ENCODE results near the gene C1S. TPM values are rescaled to one million over a fixed set of nuclear protein-coding genes. Genes with fewer than 3 reads are reported as not detected.
"Not testable (repeated sequence)": the region's sequence is repeated elsewhere in the genome, so short reads cannot be mapped to it uniquely, and the experiment has no call there.

Gene C1S
- total RNA-seq (100 to 1,000 TPM in 8 of 9 donors, 10 to 100 TPM in 1; 51.5 to 582 (median 295) TPM), polyA plus RNA-seq (100 to 1,000 TPM; 171 to 234 (median 229) TPM)
- long read RNA-seq, donor 1, partial matches to known transcripts = 44 of 53 reads
- long read RNA-seq, donor 1, other reads (novel, unspliced or antisense) = 0 of 53 reads
- long read RNA-seq, donor 2, transcript C1S-201 (12 exons, 2,972 nt) = major isoform, 7 of 28 reads
- long read RNA-seq, donor 2, partial matches to known transcripts = 19 of 28 reads
- long read RNA-seq, donor 2, other reads (novel, unspliced or antisense) = 0 of 28 reads
- long read RNA-seq, donor 3, transcript C1S-201 (12 exons, 2,972 nt) = major isoform, 8 of 29 reads
- long read RNA-seq, donor 3, partial matches to known transcripts = 21 of 29 reads
- long read RNA-seq, donor 3, other reads (novel, unspliced or antisense) = 0 of 29 reads
- long read RNA-seq, donor 4, transcript C1S-201 (12 exons, 2,972 nt) = major isoform, 91 of 146 reads
- long read RNA-seq, donor 4, transcript C1S-202 (12 exons, 2,635 nt) = minor isoform, 28 of 146 reads
- long read RNA-seq, donor 4, partial matches to known transcripts = 12 of 146 reads
- long read RNA-seq, donor 4, other reads (novel, unspliced or antisense) = 13 of 146 reads
- long read RNA-seq, donor 5, transcript C1S-201 (12 exons, 2,972 nt) = major isoform, 520 of 734 reads
- long read RNA-seq, donor 5, transcript C1S-202 (12 exons, 2,635 nt) = minor isoform, 139 of 734 reads
- long read RNA-seq, donor 5, partial matches to known transcripts = 16 of 734 reads
- long read RNA-seq, donor 5, other reads (novel, unspliced or antisense) = 57 of 734 reads
- long read RNA-seq, donor 6, transcript C1S-202 (12 exons, 2,635 nt) = minor isoform, 12 of 96 reads
- long read RNA-seq, donor 6, transcript C1S-201 (12 exons, 2,972 nt) = major isoform, 63 of 96 reads
- long read RNA-seq, donor 6, partial matches to known transcripts = 12 of 96 reads
- long read RNA-seq, donor 6, other reads (novel, unspliced or antisense) = 9 of 96 reads
- long read RNA-seq, donor 7, partial matches to known transcripts = 29 of 33 reads
- long read RNA-seq, donor 7, other reads (novel, unspliced or antisense) = 0 of 33 reads
- long read RNA-seq, donor 8, transcript C1S-202 (12 exons, 2,635 nt) = minor isoform, 5 of 44 reads
- long read RNA-seq, donor 8, transcript C1S-201 (12 exons, 2,972 nt) = major isoform, 11 of 44 reads
- long read RNA-seq, donor 8, partial matches to known transcripts = 27 of 44 reads
- long read RNA-seq, donor 8, other reads (novel, unspliced or antisense) = 0 of 44 reads
- long read RNA-seq, donor 9, transcript C1S-201 (12 exons, 2,972 nt) = major isoform, 5 of 6 reads
- long read RNA-seq, donor 9, partial matches to known transcripts = 0 of 6 reads
- long read RNA-seq, donor 9, other reads (novel, unspliced or antisense) = 0 of 6 reads
- long read RNA-seq, donor 10, partial matches to known transcripts = 27 of 30 reads
- long read RNA-seq, donor 10, other reads (novel, unspliced or antisense) = 0 of 30 reads

DNA sequence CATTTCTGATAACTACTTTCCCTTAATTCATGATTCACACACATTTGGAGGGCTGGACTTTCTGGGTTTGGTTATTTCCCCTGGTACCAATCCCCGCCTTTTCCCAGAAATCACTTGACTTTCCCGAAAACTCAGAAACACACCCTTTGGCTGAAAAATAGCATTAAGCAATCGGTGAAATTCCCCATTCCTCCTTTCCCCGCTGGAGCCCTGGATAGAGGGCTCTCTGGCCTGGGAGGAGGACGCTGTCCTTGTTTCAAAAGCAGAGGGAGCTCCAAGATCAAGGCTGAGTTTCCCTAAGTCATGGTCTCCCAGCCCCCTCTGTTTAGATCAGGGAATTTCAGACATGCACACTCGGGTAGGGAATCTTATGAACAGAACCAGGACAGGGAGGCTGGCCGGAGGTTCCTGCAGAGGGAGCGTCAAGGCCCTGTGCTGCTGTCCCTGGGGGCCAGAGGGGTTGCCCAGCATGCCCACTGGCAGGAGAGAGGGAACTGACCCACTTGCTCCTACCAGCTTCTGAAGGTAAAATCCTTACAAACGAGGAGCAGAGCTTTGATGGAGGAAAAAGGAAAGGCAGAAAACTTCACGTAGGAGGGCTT lies at the start of gene C1S:
Gene C1S (plus strand): TSS at position 366 of the 602 bp plus-strand sequence. CDS start 1,195 bp downstream, outside the sequence.
- Histone ChIP-seq H3K27me3 (no peaks in the 10 kb centered on the region), H3K4me3 (peak within 1 kb of the TSS in 1 of 4 donors; percentile 42), H3K36me3 (replicated peaks in 1 of 2) (no peaks in the 10 kb centered on the region), H3K9me3 (replicated peaks in 1 of 3) (no peaks in the 10 kb centered on the region), H3K27ac (peak within 1 kb of the TSS; percentile 33 to 88 (median 57)), H3K4me1 (replicated peaks in 1 of 2) (peaks cover 6 to 13% of the 10 kb centered on the region in 2 donors)
- TF ChIP-seq POLR2A (IDR thresholded peaks at IDR 0.05) = peak; percentile 55 to 57
- TF ChIP-seq, protein P1, sequence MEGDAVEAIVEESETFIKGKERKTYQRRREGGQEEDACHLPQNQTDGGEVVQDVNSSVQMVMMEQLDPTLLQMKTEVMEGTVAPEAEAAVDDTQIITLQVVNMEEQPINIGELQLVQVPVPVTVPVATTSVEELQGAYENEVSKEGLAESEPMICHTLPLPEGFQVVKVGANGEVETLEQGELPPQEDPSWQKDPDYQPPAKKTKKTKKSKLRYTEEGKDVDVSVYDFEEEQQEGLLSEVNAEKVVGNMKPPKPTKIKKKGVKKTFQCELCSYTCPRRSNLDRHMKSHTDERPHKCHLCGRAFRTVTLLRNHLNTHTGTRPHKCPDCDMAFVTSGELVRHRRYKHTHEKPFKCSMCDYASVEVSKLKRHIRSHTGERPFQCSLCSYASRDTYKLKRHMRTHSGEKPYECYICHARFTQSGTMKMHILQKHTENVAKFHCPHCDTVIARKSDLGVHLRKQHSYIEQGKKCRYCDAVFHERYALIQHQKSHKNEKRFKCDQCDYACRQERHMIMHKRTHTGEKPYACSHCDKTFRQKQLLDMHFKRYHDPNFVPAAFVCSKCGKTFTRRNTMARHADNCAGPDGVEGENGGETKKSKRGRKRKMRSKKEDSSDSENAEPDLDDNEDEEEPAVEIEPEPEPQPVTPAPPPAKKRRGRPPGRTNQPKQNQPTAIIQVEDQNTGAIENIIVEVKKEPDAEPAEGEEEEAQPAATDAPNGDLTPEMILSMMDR (IDR thresholded peaks at IDR 0.05) = peak; percentile 49 to 95 (median 79)
- DNase-seq = peak; percentile 53 to 91 (median 83)
- intact Hi-C loops (cut with DNase I) = no loop called here
- 19 to 28% (median 24%) methylated on average over 10 of the region's 10 CpGs for WGBS, 4 donors

DNA sequence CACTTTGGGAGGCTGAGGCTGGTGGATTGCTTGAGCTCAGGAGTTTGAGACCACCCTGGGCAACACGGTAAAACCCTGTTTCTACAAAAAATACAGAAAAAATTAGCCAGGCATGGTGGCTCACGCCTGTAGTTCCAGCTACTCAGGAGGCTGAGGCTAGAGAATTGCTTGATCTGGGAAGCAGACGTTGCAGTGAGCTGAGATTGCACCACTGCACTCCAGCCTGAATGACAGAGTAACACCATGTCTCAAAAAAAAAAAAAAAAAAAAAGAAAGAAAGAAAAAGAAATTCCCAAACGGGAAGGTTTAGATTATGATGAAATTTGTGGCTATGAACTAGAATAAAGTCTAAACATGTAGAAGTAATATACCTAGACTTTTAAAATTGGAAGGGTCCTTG lies 49.1 kb upstream of the C1S start:
- peaks cover 7 to 38% of the 10 kb centered on the region in 2 donors for H3K4me1 ChIP-seq (replicated peaks in 1 of 2)
- H3K27me3 ChIP-seq; DNase-seq; H3K27ac ChIP-seq; H3K36me3 ChIP-seq (replicated peaks in 1 of 2); H3K9me3 ChIP-seq (replicated peaks in 1 of 3); H3K4me3 ChIP-seq; intact Hi-C loops (cut with DNase I): not testable (repeated sequence)
- 76 to 85% (median 80%) methylated on average over 4 of the region's 4 CpGs for WGBS, 4 donors

DNA sequence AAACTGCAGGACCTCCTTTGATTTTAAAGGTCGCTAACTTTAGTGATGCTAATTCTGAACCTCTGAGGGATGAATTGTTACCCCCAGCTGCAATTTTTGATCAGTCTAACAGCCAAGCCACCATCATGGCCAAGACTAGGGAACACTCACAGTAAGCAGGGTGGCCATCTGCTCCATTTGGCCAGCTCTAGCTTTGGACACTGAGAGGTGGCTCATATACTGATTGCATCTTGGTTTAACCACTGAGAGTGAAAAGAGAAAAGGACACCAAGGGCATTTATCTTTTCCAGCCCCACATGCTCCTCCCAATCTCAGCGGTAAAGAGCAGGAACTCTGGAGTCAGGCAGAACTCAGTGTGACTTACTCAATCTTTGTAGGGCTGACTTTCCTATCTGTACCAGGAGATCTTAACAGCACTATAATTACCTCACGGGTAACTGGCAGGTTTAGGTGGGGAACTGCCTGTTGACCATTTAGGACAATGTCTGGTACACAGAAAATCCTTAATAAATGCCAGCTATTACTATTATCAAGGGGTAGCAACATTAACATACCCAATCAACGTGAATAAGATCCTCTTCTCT lies 48.4 kb upstream of the C1S start:
- intact Hi-C loops (cut with DNase I) = no loop called here
- no peaks in the 10 kb centered on the region for H3K9me3 ChIP-seq (replicated peaks in 1 of 3)
- no peaks in the 10 kb centered on the region for H3K27me3 ChIP-seq
- H3K27ac ChIP-seq = no peak overlapping the region
- H3K4me1 ChIP-seq (replicated peaks in 1 of 2) = peaks cover 9 to 45% of the 10 kb centered on the region in 2 donors
- H3K4me3 ChIP-seq = no peak overlapping the region
- no peak for DNase-seq
- H3K36me3 ChIP-seq (replicated peaks in 1 of 2) = no peaks in the 10 kb centered on the region
- 66 to 86% (median 81%) methylated on average over 4 of the region's 4 CpGs for WGBS, 4 donors
- no peak for TF ChIP-seq POLR2A (IDR thresholded peaks at IDR 0.05)
- TF ChIP-seq, protein P1 (IDR thresholded peaks at IDR 0.05) = no peak

DNA sequence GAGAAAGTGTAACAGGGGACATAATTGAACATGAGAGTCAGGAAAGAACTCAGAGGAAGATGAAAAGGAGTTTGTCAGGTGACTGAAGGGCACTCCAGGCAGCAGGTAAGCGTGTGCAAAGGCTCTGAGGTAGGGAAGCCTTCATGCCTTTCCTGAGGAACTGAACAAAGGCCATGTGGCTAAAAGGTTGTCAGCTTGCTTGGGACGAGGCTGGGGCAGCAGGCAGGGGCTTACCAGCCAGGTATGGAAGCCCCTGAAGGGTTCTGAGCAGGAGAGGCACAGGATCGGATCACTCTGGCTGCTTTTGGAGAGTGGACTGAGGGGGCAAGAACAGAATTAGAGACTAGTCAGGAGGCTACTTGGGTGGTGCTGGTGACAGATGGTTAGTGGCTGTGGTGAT lies 47.4 kb upstream of the C1S start:
- DNase-seq = no peak
- H3K4me3 ChIP-seq = no peak overlapping the region
- H3K36me3 ChIP-seq (replicated peaks in 1 of 2) = no peaks in the 10 kb centered on the region
- H3K27me3 ChIP-seq = no peaks in the 10 kb centered on the region
- no peaks in the 10 kb centered on the region for H3K9me3 ChIP-seq (replicated peaks in 1 of 3)
- no peak overlapping the region for H3K27ac ChIP-seq
- intact Hi-C loops (cut with DNase I) = no loop called here
- WGBS, 4 donors = 89 to 94% (median 92%) methylated on average over 3 of the region's 3 CpGs
- TF ChIP-seq POLR2A (IDR thresholded peaks at IDR 0.05) = no peak
- TF ChIP-seq, protein P1 (IDR thresholded peaks at IDR 0.05) = no peak
- H3K4me1 ChIP-seq (replicated peaks in 1 of 2) = peaks cover 9 to 46% of the 10 kb centered on the region in 2 donors

Measured in adrenal gland (tissue), 19 donors.